K562 (cell line): ENCODE data around the gene OLIG2. TPM values are rescaled to one million over a fixed set of nuclear protein-coding genes. Genes with fewer than 3 reads are reported as not detected.

Experiments used
- ATAC-seq: fragments of 200-7000 bp; cut with Tn5 transposase; 3 replicates; pipeline ENCODE4 v1.9.1; 2020; ENCODE audit warnings: moderate library complexity
- BruUV-seq: library from RNA; stranded (reverse); fragments of 400-500 nt; replicated peaks from 2 replicates; lab custom pipeline; 2021; lab: Mats Ljungman, UMichigan
- CTCF ChIA-PET: fragments of 300-600 bp; formaldehyde crosslinking; extraction: SDS; loops from one replicate; lab custom pipeline; 2021; ENCODE audit warnings: low intra/inter-chr PET ratio; lab: Yijun Ruan, JAX
- POLR2A ChIA-PET: fragments of 300-600, 350-650 bp; sonication (Branson Sonifier 250); formaldehyde crosslinking; extraction: SDS; loops from one replicate; lab custom pipeline; 2021; ENCODE audit warnings: antibody characterized with exemption, inconsistent platforms; lab: Yijun Ruan, JAX
- DNase-seq, 4 experiments: peaks; one replicate each; pipeline versions ENCODE4 v3.0.0 to v3.0.0-alpha.2; 2011 to 2018; ENCODE audit warnings: low spot score in 3 of 4, mixed read lengths in 3 of 4; ENCODE audit errors: extremely low read depth in 1 of 4
- FAIRE-seq: peaks from 2 replicates; lab custom pipeline; 2011; peaks lifted over from hg19 to GRCh38; lab: Jason Lieb, UNC
- H2AFZ ChIP-seq: 2 replicates; pipeline ENCODE4 v1.6.0; 2011; ENCODE audit warnings: low read depth, low read length, control low read depth, inconsistent platforms
- H3K27ac ChIP-seq: fragments of 200-600 bp; 3 replicates; pipeline ENCODE4 v1.8.0; 2011; ENCODE audit warnings: low read depth, mild to moderate bottlenecking, control low read depth, inconsistent platforms, low read length, moderate library complexity, mixed read lengths; ENCODE audit errors: extremely low read depth
- H3K27me3 ChIP-seq, 2 experiments: fragments of 300-600 bp in 1 of 2; 2 replicates in 1 of 2; 3 replicates in 1 of 2; pipeline versions ENCODE4 v1.6.0 to v1.8.0; 2011; ENCODE audit warnings: inconsistent platforms in 2 of 2, low read length in 2 of 2, mild to moderate bottlenecking in 1 of 2, mixed read lengths in 1 of 2, moderate library complexity in 1 of 2; ENCODE audit not compliant: control insufficient read depth in 2 of 2, insufficient read depth in 2 of 2
- H3K36me3 ChIP-seq: fragments of 300-600 bp; 3 replicates; pipeline ENCODE4 v1.8.0; 2011; ENCODE audit warnings: mild to moderate bottlenecking, low read length, inconsistent platforms; ENCODE audit not compliant: control insufficient read depth, insufficient read depth
- H3K4me1 ChIP-seq, 2 experiments: fragments of 200-600 bp in 1 of 2; replicated peaks in 1 of 2; 2 replicates in 1 of 2; 3 replicates in 1 of 2; pipeline versions ENCODE4 v1.5.1 to v1.8.0; 2011; ENCODE audit warnings: inconsistent platforms in 2 of 2, low read length in 2 of 2, mild to moderate bottlenecking in 1 of 2, mixed read lengths in 1 of 2, moderate library complexity in 1 of 2; ENCODE audit not compliant: control insufficient read depth in 2 of 2, insufficient read depth in 2 of 2
- H3K4me2 ChIP-seq: 2 replicates; pipeline ENCODE4 v1.6.1; 2011; ENCODE audit warnings: low read length, control low read depth, inconsistent platforms, mixed read lengths; ENCODE audit not compliant: insufficient read depth
- H3K4me3 ChIP-seq: fragments of 200-600 bp; sonication (generic), shearing (Covaris generic); 2 replicates; pipeline ENCODE4 v1.5.1; 2016; ENCODE audit warnings: control low read depth, inconsistent platforms
- H3K79me2 ChIP-seq: fragments of 200-600 bp; 3 replicates; pipeline ENCODE4 v1.8.0; 2011; ENCODE audit warnings: low read length, inconsistent platforms; ENCODE audit not compliant: control insufficient read depth, insufficient read depth
- H3K9ac ChIP-seq, 2 experiments: 2 replicates each; pipeline versions ENCODE4 v1.6.0 to v1.6.1; 2011; ENCODE audit warnings: low read depth in 2 of 2, low read length in 2 of 2, control low read depth in 1 of 2, inconsistent platforms in 1 of 2, mild to moderate bottlenecking in 1 of 2, mixed read lengths in 1 of 2; ENCODE audit not compliant: insufficient read depth in 1 of 2
- H3K9me1 ChIP-seq: one replicate; pipeline ENCODE4 v1.6.0; 2011; ENCODE audit warnings: inconsistent platforms, mild to moderate bottlenecking, low read length, moderate library complexity; ENCODE audit not compliant: control insufficient read depth, insufficient read depth
- H3K9me3 ChIP-seq: replicated peaks from 2 replicates; pipeline ENCODE4 v1.5.1; 2011; ENCODE audit warnings: low read depth, low read length, inconsistent platforms; ENCODE audit not compliant: control insufficient read depth, insufficient read depth
- H4K20me1 ChIP-seq: replicated peaks from 2 replicates; pipeline ENCODE4 v1.6.1; 2011; ENCODE audit warnings: low read length, inconsistent platforms, mixed read lengths; ENCODE audit not compliant: control insufficient read depth, insufficient read depth
- DIDO1 ChIP-seq: fragments of 450-650 bp; IDR thresholded peaks from 2 replicates; pipeline ENCODE4 v1.6.1; 2016; ENCODE audit warnings: low read depth, missing biosample characterization, missing genetic modification characterization
- ETV6 ChIP-seq, 3 experiments: fragments of 150-350 bp in 1 of 3; sonication (generic) in 1 of 3; formaldehyde crosslinking in 1 of 3; IDR thresholded peaks; 2 replicates each; pipeline versions ENCODE4 v1.6.1 to v1.8.0; 2014 to 2022; ENCODE audit warnings: borderline replicate concordance in 2 of 3, low read depth in 2 of 3, antibody characterized with exemption in 1 of 3, low read length in 1 of 3, mild to moderate bottlenecking in 1 of 3, missing genetic modification reagents in 1 of 3
- HSF4 ChIP-seq: fragments of 250-450 bp; sonication (Bioruptor Pico); IDR thresholded peaks from 2 replicates; pipeline ENCODE4 v2.1.2; 2022; ENCODE audit warnings: mild to moderate bottlenecking, moderate library complexity, borderline replicate concordance
- SMAD3 ChIP-seq: fragments of 450-650 bp; formaldehyde crosslinking; conservative IDR thresholded peaks from 2 replicates; pipeline ENCODE4 v1.4.0; 2020; ENCODE audit warnings: mild to moderate bottlenecking
- ZBTB17 ChIP-seq: fragments of 450-650 bp; formaldehyde crosslinking; IDR thresholded peaks from 2 replicates; pipeline ENCODE4 v1.4.0; 2020; ENCODE audit warnings: mild to moderate bottlenecking
- ZFPM2 ChIP-seq: fragments of 250-450 bp; sonication (Bioruptor Pico); IDR thresholded peaks from 2 replicates; pipeline ENCODE4 v1.5.1; 2022; ENCODE audit warnings: mild to moderate bottlenecking
- ZNF24 ChIP-seq: fragments of 450-650 bp; IDR thresholded peaks from 2 replicates; pipeline ENCODE4 v1.6.1; 2016
- ZNF41 ChIP-seq: fragments of 250-450 bp; sonication (Bioruptor Pico); conservative IDR thresholded peaks from 2 replicates; pipeline ENCODE4 v1.4.0; 2020; ENCODE audit warnings: mild to moderate bottlenecking
- WGBS: fragments of 100-300 bp; shearing (Covaris generic); methylation state at CpG from one replicate; pipeline ENCODE4 v1.1.6; 2016; ENCODE audit warnings: low coverage, mixed read lengths; ENCODE audit not compliant: insufficient coverage; ENCODE audit errors: missing lambda C conversion rate; 5-methylcytosine and 5-hydroxymethylcytosine counted together
- in situ Hi-C: fragments of 300-500 bp; cut with MboI; formaldehyde crosslinking; loops from 4 replicates; pipeline ENCODE4 v1.15.0; 2018; ENCODE audit warnings: inconsistent platforms, mixed read lengths
- intact Hi-C: fragments of 100-400 bp; cut with micrococcal nuclease; formaldehyde crosslinking; loops from 2 replicates; pipeline ENCODE4 v1.14.2; 2022
- polyA plus RNA-seq, 8 experiments: library from polyadenylated mRNA; depleted of rRNA in 4 of 8; stranded (reverse) in 5 of 8; unstranded in 3 of 8; fragments of >200 nt; fragmentation: Nextera tagmentation in 2 of 8; fragmentation: Illumina TruSeq in 1 of 8; extraction: Ambion mirVana in 2 of 8; extraction: Trizol in 1 of 8; gene quantifications; 2 replicates each; pipeline versions ENCODE4 v1.2.1 to v1.2.3, GENCODE V29; 2011 to 2014; ENCODE audit warnings: inconsistent platforms in 1 of 8, missing spikeins in 1 of 8
- total RNA-seq, 7 experiments: library from RNA; depleted of rRNA in 6 of 7; stranded (reverse); fragments of >200 nt in 6 of 7; fragmentation: Illumina TruSeq in 2 of 7; extraction: Trizol in 2 of 7; gene quantifications; 2 replicates each; pipeline versions ENCODE4 v1.2.1 to v1.2.3, GENCODE V29; 2011 to 2021; ENCODE audit warnings: low replicate concordance in 1 of 7
- TF ChIP-seq, protein P1 (sequence below): fragments of 450-650 bp; formaldehyde crosslinking; IDR thresholded peaks from 2 replicates; pipeline ENCODE4 v1.4.0; 2020; ENCODE audit warnings: mild to moderate bottlenecking
- TF ChIP-seq, protein P2 (sequence below): conservative IDR thresholded peaks from 2 replicates; pipeline ENCODE4 v1.6.1; 2011; ENCODE audit warnings: low read depth, mild to moderate bottlenecking, low read length; ENCODE audit not compliant: control insufficient read depth

Gene OLIG2
- total and polyA plus RNA-seq, 9 of the 15 experiments (the other 6 are each of a cell fraction or from before 2014, with no cell fraction given), result not detected

DNA sequence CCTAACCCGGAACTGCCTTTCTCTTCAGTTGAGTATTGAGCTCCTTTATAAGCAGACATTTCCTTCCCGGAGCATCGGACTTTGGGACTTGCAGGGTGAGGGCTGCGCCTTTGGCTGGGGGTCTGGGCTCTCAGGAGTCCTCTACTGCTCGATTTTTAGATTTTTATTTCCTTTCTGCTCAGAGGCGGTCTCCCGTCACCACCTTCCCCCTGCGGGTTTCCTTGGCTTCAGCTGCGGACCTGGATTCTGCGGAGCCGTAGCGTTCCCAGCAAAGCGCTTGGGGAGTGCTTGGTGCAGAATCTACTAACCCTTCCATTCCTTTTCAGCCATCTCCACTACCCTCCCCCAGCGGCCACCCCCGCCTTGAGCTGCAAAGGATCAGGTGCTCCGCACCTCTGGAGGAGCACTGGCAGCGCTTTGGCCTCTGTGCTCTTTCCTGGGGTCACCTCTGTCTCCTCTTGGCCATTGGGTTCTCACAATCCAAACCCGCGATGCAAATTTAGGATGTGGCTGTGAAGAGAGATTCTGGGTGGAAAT is 3.7 kb downstream of the OLIG2 start:
- no peaks in the 10 kb centered on the region for H3K9me3 ChIP-seq
- no peak overlapping the region for H2AFZ ChIP-seq
- no peaks in the 10 kb centered on the region for H3K9me1 ChIP-seq
- H3K9ac ChIP-seq, result no peak overlapping the region
- no peaks in the 10 kb centered on the region for H3K36me3 ChIP-seq
- 4% methylated on average over 19 of the region's 19 CpGs for WGBS
- no TSS peak for BruUV-seq
- ATAC-seq (no peak), DNase-seq (no peak), FAIRE-seq (no peak)
- H3K4me3 ChIP-seq, result no peak overlapping the region
- intact Hi-C loops, result no loop called here
- H3K27ac ChIP-seq, result no peak overlapping the region
- CTCF ChIA-PET, result no interaction called here
- in situ Hi-C loops, result no loop called here
- no peaks in the 10 kb centered on the region for H3K79me2 ChIP-seq
- TF ChIP-seq, protein P1, sequence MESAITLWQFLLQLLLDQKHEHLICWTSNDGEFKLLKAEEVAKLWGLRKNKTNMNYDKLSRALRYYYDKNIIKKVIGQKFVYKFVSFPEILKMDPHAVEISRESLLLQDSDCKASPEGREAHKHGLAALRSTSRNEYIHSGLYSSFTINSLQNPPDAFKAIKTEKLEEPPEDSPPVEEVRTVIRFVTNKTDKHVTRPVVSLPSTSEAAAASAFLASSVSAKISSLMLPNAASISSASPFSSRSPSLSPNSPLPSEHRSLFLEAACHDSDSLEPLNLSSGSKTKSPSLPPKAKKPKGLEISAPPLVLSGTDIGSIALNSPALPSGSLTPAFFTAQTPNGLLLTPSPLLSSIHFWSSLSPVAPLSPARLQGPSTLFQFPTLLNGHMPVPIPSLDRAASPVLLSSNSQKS (CRISPR knock-in tag), result no peak
- TF ChIP-seq ZNF24, result no peak
- TF ChIP-seq DIDO1 (tag), result no peak
- TF ChIP-seq HSF4 (CRISPR knock-in tag), result no peak
- TF ChIP-seq ZBTB17 (CRISPR knock-in tag), result no peak
- no peak for TF ChIP-seq ZFPM2 (CRISPR knock-in tag)
- no peak for TF ChIP-seq ETV6 (IDR thresholded peaks at IDR 0.05; ENCODE audit: borderline replicate concordance in 1 of 2, low read depth in 2 of 2, low read length in 1 of 2)
- no peak for TF ChIP-seq ETV6 (CRISPR knock-in tag; IDR thresholded peaks at IDR 0.05; ENCODE audit: borderline replicate concordance)
- TF ChIP-seq SMAD3 (CRISPR knock-in tag), result no peak
- no peak for TF ChIP-seq ZNF41 (CRISPR knock-in tag)
- TF ChIP-seq, protein P2, sequence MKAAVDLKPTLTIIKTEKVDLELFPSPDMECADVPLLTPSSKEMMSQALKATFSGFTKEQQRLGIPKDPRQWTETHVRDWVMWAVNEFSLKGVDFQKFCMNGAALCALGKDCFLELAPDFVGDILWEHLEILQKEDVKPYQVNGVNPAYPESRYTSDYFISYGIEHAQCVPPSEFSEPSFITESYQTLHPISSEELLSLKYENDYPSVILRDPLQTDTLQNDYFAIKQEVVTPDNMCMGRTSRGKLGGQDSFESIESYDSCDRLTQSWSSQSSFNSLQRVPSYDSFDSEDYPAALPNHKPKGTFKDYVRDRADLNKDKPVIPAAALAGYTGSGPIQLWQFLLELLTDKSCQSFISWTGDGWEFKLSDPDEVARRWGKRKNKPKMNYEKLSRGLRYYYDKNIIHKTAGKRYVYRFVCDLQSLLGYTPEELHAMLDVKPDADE, result no peak
- H4K20me1 ChIP-seq, result peaks cover 8% of the 10 kb centered on the region; the same call in 1 of the 2 replicates
- H3K27me3 ChIP-seq, result peaks cover 49 to 86% of the 10 kb centered on the region in 2 experiments
- POLR2A ChIA-PET, result no interaction called here
- H3K4me2 ChIP-seq, result no peak overlapping the region
- peaks cover 0 to 9% of the 10 kb centered on the region in 2 experiments; a peak in 1 of 5 replicates for H3K4me1 ChIP-seq
